Measurements from ENCODE around the gene HES1. TPM values are rescaled to one million over a fixed set of nuclear protein-coding genes. Genes with fewer than 3 reads are reported as not detected.

The HES1 gene, protein sequence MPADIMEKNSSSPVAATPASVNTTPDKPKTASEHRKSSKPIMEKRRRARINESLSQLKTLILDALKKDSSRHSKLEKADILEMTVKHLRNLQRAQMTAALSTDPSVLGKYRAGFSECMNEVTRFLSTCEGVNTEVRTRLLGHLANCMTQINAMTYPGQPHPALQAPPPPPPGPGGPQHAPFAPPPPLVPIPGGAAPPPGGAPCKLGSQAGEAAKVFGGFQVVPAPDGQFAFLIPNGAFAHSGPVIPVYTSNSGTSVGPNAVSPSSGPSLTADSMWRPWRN
- total RNA-seq (2022; extraction: Qiagen RNA extraction) = 7.9 to 11.3 TPM (median 10.0 TPM) in 5 replicates

DNA sequence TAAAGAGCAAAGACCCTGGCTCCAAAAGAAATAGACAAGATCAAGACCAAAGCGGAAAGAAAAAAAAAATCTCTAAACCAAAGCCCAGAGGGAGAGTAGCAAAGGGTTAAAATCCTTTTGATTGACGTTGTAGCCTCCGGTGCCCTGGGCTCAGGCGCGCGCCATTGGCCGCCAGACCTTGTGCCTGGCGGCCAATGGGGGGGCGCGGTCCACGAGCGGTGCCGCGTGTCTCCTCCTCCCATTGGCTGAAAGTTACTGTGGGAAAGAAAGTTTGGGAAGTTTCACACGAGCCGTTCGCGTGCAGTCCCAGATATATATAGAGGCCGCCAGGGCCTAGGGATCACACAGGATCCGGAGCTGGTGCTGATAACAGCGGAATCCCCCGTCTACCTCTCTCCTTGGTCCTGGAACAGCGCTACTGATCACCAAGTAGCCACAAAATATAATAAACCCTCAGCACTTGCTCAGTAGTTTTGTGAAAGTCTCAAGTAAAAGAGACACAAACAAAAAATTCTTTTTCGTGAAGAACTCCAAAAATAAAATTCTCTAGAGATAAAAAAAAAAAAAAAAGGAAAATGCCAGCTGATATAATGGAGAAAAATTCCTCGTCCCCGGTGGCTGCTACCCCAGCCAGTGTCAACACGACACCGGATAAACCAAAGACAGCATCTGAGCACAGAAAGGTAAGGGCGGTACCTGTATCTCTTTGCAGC, at the start of gene HES1:
Gene HES1, plus strand, starts transcription at position 343 of the 713 bp plus-strand sequence. Its CDS starts 233 bp downstream, at position 576.

Other genes with a start within 250 kb of the HES1 start
- gene CPN2, start 215.2 kb downstream of the HES1 start, total RNA-seq (2022; extraction: Qiagen RNA extraction) = not detected in 5 replicates
- gene LRRC15, start 233.6 kb downstream of the HES1 start, total RNA-seq (2022; extraction: Qiagen RNA extraction) = 0.13 to 0.17 TPM (median 0.15 TPM) in 5 replicates

Data from A549 treated with AZD2906 at 1 μM for 4 hours (cell line).